Gastrocnemius medialis (tissue), 4 donors: Measurements from ENCODE around the gene PDZD7. TPM values are rescaled to one million over a fixed set of nuclear protein-coding genes. Genes with fewer than 3 reads are reported as not detected.

ENCODE experiments used
- ATAC-seq, 2 donors: fragments of 150-250 bp; one replicate each; pipeline ENCODE4 v1.9.1; 2016
- DNase-seq, 2 donors: peaks; one replicate each; pipeline ENCODE4 v3.0.0-alpha.2; 2019
- H3K27ac ChIP-seq, 4 donors: fragments of 200-600 bp; sonication (generic); 1 replicate in 1 of 4; 2 replicates in 3 of 4; pipeline ENCODE4 v1.5.1; 2016 to 2018; ENCODE audit warnings: mild to moderate bottlenecking in 2 of 4, moderate library complexity in 1 of 4
- H3K27me3 ChIP-seq, 3 donors: fragments of 200-600 bp; sonication (generic) in 2 of 3; 1 replicate in 1 of 3; 2 replicates in 2 of 3; pipeline versions ENCODE4 v1.5.1 to v1.6.0; 2016 to 2019; ENCODE audit warnings: mild to moderate bottlenecking in 1 of 3, moderate library complexity in 1 of 3
- H3K36me3 ChIP-seq, 2 donors: fragments of 200-600 bp; sonication (generic) in 1 of 2; one replicate each; pipeline ENCODE4 v1.5.1; 2017 to 2018
- H3K4me1 ChIP-seq, 2 donors: fragments of 200-600 bp; sonication (generic) in 1 of 2; one replicate each; pipeline ENCODE4 v1.5.1; 2016 to 2017; ENCODE audit warnings: mild to moderate bottlenecking in 2 of 2
- H3K4me3 ChIP-seq, 4 donors: fragments of 200-600 bp; sonication (generic) in 3 of 4; 1 replicate in 1 of 4; 2 replicates in 3 of 4; pipeline ENCODE4 v1.5.1; 2016 to 2019; ENCODE audit warnings: mild to moderate bottlenecking in 2 of 4
- H3K9me3 ChIP-seq, 3 donors: fragments of 200-600 bp; sonication (generic) in 2 of 3; 1 replicate in 1 of 3; 2 replicates in 2 of 3; pipeline ENCODE4 v1.5.1; 2016 to 2019
- POLR2A ChIP-seq, 2 donors: fragments of 450-650 bp; IDR thresholded peaks; one replicate each; pipeline ENCODE4 v1.6.1; 2017; ENCODE audit warnings: antibody characterized with exemption in 2 of 2, mild to moderate bottlenecking in 2 of 2, moderate library complexity in 2 of 2
- in situ Hi-C, 4 donors: fragments of 200-750 bp; cut with MboI; loops; one replicate each; pipeline versions ENCODE4 v1.15.0 to v1.8.0; 2017; ENCODE audit warnings: low sequenced_read_pairs in 4 of 4
- intact Hi-C: fragments of 100-400 bp; cut with DNase I; formaldehyde crosslinking; loops from one replicate; pipeline ENCODE4 v1.15.1; 2023; ENCODE audit warnings: low total_unique reads
- total RNA-seq, 4 donors: library from RNA; depleted of rRNA; stranded (reverse); fragments of >200 nt; gene quantifications; one replicate each; pipeline versions ENCODE4 v1.1.0 to v1.2.3, GENCODE V29; 2016
- TF ChIP-seq, protein P1 (sequence below), 5 experiments: fragments of 450-650 bp in 3 of 5; fragments of 200-600 bp in 2 of 5; sonication (generic) in 2 of 5; IDR thresholded peaks in 4 of 5; conservative IDR thresholded peaks in 1 of 5; 1 replicate in 4 of 5; 2 replicates in 1 of 5; pipeline ENCODE4 v1.5.1; 2016 to 2019; ENCODE audit warnings: antibody characterized with exemption in 5 of 5, mild to moderate bottlenecking in 3 of 5, moderate library complexity in 3 of 5

Gene PDZD7
- total RNA-seq, 4 donors from 2014 or later = 0.11 TPM; not detected in 3

DNA sequence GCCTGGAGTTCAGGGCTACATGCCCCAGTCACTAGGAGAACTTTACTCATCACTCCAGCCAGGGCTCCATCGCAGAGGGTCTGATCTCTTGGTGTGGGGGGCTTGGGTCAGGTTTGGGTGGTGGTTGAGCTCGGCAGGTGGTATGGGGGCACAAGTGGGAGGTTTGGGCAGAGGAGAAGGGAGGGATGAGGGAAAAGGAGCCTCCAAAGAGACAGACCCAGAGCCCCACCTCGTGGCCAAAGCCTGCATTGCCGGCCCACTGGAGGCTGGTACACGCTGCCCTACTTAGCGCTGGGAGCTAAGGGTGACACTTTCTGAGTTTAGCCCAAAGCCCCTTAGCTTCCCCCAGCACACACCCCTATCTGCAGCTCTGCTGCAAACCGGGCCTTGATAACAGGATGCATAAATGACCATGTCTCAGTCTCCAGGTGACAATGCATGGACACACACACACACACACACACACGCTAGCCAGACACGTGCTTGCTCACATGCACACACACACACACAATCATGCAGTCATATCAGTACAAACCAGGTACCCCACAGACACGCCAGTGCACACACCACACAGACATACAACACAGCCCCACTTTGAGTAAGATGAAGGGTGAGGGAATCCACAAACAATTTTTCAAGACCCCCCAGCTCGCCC lies 16.6 kb downstream of the PDZD7 start:
- in situ Hi-C loops = no loop called here

DNA sequence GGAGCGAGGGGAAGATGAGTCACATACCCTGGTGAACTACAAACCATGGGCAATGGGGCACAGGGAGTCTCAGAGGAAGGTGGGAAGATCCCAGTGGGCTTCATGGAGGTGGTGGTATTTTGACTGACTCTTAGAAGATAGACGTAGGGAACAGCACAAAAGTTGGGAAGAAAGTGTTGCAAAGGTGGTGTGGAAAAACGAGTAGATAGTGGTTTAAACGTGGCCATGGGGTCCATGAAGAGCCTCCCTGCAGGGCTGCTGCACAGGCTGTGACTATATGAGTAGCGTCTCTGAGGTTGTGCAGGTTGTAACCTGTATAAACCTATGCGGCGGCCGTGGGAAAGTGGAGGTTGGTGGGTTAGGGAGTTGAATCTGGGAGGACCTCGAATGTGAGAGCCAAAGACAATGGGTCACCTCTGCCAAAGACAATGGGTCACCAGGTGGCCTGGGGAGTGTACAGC lies 17.5 kb downstream of the PDZD7 start:
- in situ Hi-C loops = no loop called here
- no peaks in the 10 kb centered on the region for H3K9me3 ChIP-seq
- ATAC-seq = no peak

More for the DNA sequence above, 16.6 kb downstream of the PDZD7 start:
- TF ChIP-seq POLR2A (IDR thresholded peaks at IDR 0.05) = no peak
- TF ChIP-seq, protein P1, sequence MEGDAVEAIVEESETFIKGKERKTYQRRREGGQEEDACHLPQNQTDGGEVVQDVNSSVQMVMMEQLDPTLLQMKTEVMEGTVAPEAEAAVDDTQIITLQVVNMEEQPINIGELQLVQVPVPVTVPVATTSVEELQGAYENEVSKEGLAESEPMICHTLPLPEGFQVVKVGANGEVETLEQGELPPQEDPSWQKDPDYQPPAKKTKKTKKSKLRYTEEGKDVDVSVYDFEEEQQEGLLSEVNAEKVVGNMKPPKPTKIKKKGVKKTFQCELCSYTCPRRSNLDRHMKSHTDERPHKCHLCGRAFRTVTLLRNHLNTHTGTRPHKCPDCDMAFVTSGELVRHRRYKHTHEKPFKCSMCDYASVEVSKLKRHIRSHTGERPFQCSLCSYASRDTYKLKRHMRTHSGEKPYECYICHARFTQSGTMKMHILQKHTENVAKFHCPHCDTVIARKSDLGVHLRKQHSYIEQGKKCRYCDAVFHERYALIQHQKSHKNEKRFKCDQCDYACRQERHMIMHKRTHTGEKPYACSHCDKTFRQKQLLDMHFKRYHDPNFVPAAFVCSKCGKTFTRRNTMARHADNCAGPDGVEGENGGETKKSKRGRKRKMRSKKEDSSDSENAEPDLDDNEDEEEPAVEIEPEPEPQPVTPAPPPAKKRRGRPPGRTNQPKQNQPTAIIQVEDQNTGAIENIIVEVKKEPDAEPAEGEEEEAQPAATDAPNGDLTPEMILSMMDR (IDR thresholded peaks at IDR 0.05 in 4 of 5, conservative IDR thresholded peaks at IDR 0.05 in 1 of 5) = peak; percentile 91 to 96 (median 93)
- H3K27me3 ChIP-seq = no peaks in the 10 kb centered on the region
- intact Hi-C loops = loop anchor here (1.0 kb wide), 2 partner anchors 20 to 45 kb away; partner anchors contain the start of gene SEMA4G
- H3K4me1 ChIP-seq = peaks cover 5 to 13% of the 10 kb centered on the region in 2 donors
- DNase-seq (peak; percentile 64 to 79), ATAC-seq (peak; percentile 72 to 82)
- H3K4me3 ChIP-seq = no peak overlapping the region
- no peaks in the 10 kb centered on the region for H3K9me3 ChIP-seq
- no peak overlapping the region for H3K27ac ChIP-seq
- H3K36me3 ChIP-seq = no peaks in the 10 kb centered on the region

DNA sequence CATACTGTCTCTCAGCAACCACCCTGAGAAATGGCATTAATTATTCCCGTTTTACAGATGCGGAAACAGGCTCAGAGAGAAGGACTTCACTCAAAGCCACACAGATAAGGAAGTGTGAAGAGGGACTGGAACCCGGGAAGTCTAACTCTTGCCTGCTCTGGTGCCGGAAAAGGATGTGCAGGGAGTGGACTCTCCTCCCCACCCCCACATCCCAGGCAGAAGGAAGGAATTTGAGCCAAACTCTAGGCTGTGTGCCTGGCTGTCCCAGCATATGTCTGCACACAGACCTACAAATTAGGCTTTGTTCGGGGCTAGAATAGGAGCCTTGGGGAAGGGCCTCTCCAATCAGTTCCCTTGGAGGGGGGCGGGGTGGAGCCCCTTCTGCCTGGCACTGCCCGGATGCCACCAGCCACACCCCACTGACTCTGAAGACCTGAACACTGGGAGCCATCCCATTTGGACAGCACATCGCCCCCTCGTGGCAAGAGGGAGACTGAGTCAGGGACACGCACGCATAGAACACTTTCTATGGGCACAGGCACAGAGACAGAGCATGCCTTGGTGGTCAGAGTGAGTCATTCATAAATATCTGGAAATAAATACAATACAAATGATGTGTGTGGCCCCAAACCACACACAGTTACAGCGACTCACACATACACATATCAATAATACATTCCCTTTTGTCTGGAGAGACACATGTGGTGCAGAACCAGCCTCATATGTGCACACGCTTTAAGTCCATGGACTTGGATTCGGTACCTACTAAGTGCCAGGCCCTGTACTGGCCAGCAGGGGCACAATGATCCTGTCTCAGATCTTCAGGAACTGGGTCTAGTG lies 18.2 kb downstream of the PDZD7 start:
- DNase-seq = peak; percentile 60 to 80
- peak; percentile 86 to 91 for ATAC-seq
- H3K27ac ChIP-seq = peak overlapping the region; percentile 2 to 52 (median 44)
- intact Hi-C loops (loop anchor here (1.0 kb wide), 1 partner anchor 14 kb away; no protein-coding TSS in a partner anchor), in situ Hi-C loops (no loop called here)
- no peaks in the 10 kb centered on the region for H3K36me3 ChIP-seq
- H3K9me3 ChIP-seq = no peaks in the 10 kb centered on the region
- no peak overlapping the region for H3K4me3 ChIP-seq
- TF ChIP-seq, protein P1 (IDR thresholded peaks at IDR 0.05 in 4 of 5, conservative IDR thresholded peaks at IDR 0.05 in 1 of 5) = peak; percentile 61 to 91 (median 89)
- TF ChIP-seq POLR2A (IDR thresholded peaks at IDR 0.05) = no peak
- H3K4me1 ChIP-seq = peaks cover 5 to 19% of the 10 kb centered on the region in 2 donors
- no peaks in the 10 kb centered on the region for H3K27me3 ChIP-seq

More for the DNA sequence above, 17.5 kb downstream of the PDZD7 start:
- H3K27me3 ChIP-seq = no peaks in the 10 kb centered on the region
- DNase-seq = no peak
- peaks cover 5 to 13% of the 10 kb centered on the region in 2 donors for H3K4me1 ChIP-seq
- peak overlapping the region; percentile 2 to 52 (median 44) for H3K27ac ChIP-seq
- H3K4me3 ChIP-seq = no peak overlapping the region
- TF ChIP-seq, protein P1 (IDR thresholded peaks at IDR 0.05 in 4 of 5, conservative IDR thresholded peaks at IDR 0.05 in 1 of 5) = no peak
- TF ChIP-seq POLR2A (IDR thresholded peaks at IDR 0.05) = no peak
- intact Hi-C loops = loop anchor here (1.0 kb wide), 1 partner anchor 15 kb away; no protein-coding TSS in a partner anchor
- no peaks in the 10 kb centered on the region for H3K36me3 ChIP-seq

DNA sequence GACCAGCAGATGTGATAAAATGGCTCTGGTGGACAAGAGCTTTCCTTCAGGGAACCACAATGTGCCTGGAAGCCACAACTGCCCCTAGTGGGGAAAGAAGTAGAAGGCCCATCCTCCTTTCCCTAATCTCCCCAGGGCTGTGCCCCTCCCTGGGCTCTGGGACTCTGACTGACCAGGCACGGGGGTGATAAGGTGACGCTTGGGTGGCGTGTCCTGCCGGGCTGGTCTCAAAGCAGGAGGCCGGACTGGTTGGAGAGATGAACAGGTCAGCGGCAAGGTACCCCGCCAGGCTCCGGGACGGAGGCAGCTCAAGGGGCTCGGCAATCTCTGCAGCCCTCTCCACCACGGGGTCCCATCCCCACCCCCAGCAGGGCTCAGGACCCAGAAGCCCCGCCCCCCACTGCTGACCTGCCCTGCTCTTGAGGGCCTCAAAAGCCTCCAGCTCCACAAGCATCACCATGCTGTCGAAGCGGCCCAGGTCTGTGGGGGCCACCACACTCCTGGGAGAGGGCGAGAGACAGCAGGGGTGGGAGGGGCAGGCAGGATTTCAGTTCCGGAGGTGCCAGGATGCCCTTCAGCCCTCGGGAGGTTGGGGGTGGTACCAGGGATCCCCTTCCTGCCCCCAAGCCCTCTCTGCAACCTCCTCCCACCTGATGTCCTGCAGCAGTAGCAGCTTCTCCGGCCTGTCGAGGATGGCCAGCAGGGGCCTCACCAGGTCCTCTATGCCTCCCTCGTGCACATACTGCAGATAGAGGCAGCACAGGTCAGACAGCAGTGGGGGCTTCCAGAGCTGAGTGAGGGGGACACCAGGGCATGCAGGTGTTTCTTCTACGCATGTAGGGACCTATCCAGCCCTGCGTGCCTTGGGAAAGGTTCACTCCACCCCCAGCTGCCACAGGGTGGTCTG lies 19.2 kb downstream of the PDZD7 start:
- in situ Hi-C loops (no loop called here), intact Hi-C loops (no loop called here)
- peaks cover 8 to 27% of the 10 kb centered on the region in 2 donors for H3K4me1 ChIP-seq
- H3K27ac ChIP-seq = peak overlapping the region in 3 of 4 donors; percentile 39 to 52 (median 50)
- peaks cover 0 to 7% of the 10 kb centered on the region in 2 donors for H3K36me3 ChIP-seq
- H3K27me3 ChIP-seq = no peaks in the 10 kb centered on the region
- H3K4me3 ChIP-seq = no peak overlapping the region
- ATAC-seq (no peak), DNase-seq (no peak)
- TF ChIP-seq, protein P1 (IDR thresholded peaks at IDR 0.05 in 4 of 5, conservative IDR thresholded peaks at IDR 0.05 in 1 of 5) = no peak
- TF ChIP-seq POLR2A (IDR thresholded peaks at IDR 0.05) = no peak
- H3K9me3 ChIP-seq = no peaks in the 10 kb centered on the region
